Measurements from ENCODE around the gene PHLDB2.

PHLDB2 gene

GRCh38 chr3:111954228-111954990, 95.3 kb downstream of the PHLDB2 start:
- no peak overlapping the region for H3K4me3 ChIP-seq (ENCODE audit: low read depth, low read length)
- POLR2A ChIA-PET: interaction anchor here (0.7 kb wide), 2 partner anchors 24 to 88 kb away, joined by 3 read pairs; partner anchors contain the start of gene ABHD10
- CTCF ChIA-PET: interaction anchor here (0.9 to 11.9 kb wide), 8 partner anchors 13 to 262 kb away, joined by 3 to 133 read pairs (median 4); no protein-coding TSS in a partner anchor
- DNase-seq (ENCODE audit: low read depth, low spot score): no peak
- TF ChIP-seq CTCF (IDR thresholded peaks at IDR 0.05; ENCODE audit: insufficient read depth, low read length, missing control alignments): no peak

- no peak overlapping the region for H3K4me3 ChIP-seq (ENCODE audit: low read depth, low read length)
- CTCF ChIA-PET: interaction anchor here (1.5 to 11.9 kb wide), 4 partner anchors 11 to 96 kb away, joined by 3 to 133 read pairs (median 5); no protein-coding TSS in a partner anchor
- POLR2A ChIA-PET: no interaction called here
- DNase-seq (ENCODE audit: low read depth, low spot score): no peak
- no peak for TF ChIP-seq CTCF (IDR thresholded peaks at IDR 0.05; ENCODE audit: insufficient read depth, low read length, missing control alignments)
Measured at GRCh38 chr3:111955876-111956275, 96.8 kb downstream of the PHLDB2 start.

GRCh38 chr3:111956449-111956848, 97.4 kb downstream of the PHLDB2 start:
- DNase-seq (ENCODE audit: low read depth, low spot score): no peak
- ChIA-PET CTCF (interaction anchor here (1.3 to 11.9 kb wide), 4 partner anchors 11 to 239 kb away, joined by 3 to 133 read pairs (median 16); no protein-coding TSS in a partner anchor), POLR2A (no interaction called here)
- H3K4me3 ChIP-seq (ENCODE audit: low read depth, low read length): no peak overlapping the region
- TF ChIP-seq CTCF (IDR thresholded peaks at IDR 0.05; ENCODE audit: insufficient read depth, low read length, missing control alignments): no peak

GRCh38 chr3:111956995-111957734, 98.1 kb downstream of the PHLDB2 start:
- H3K4me3 ChIP-seq (ENCODE audit: low read depth, low read length): no peak overlapping the region
- CTCF ChIA-PET: interaction anchor here (0.8 to 11.9 kb wide), 8 partner anchors 10 to 266 kb away, joined by 3 to 133 read pairs (median 4); partner anchors contain the start of gene ABHD10
- POLR2A ChIA-PET: no interaction called here
- no peak for TF ChIP-seq CTCF (IDR thresholded peaks at IDR 0.05; ENCODE audit: insufficient read depth, low read length, missing control alignments)
- no peak for DNase-seq (ENCODE audit: low read depth, low spot score)

GRCh38 chr3:111961461-111962164, 102.5 kb downstream of the PHLDB2 start:
- CTCF ChIA-PET: interaction anchor here (0.9 to 4.3 kb wide), 6 partner anchors 10 to 384 kb away, joined by 3 to 39 read pairs (median 4); no protein-coding TSS in a partner anchor
- no peak overlapping the region for H3K4me3 ChIP-seq (ENCODE audit: low read depth, low read length)
- DNase-seq (ENCODE audit: low read depth, low spot score): no peak
- POLR2A ChIA-PET: no interaction called here
- TF ChIP-seq CTCF (IDR thresholded peaks at IDR 0.05; ENCODE audit: insufficient read depth, low read length, missing control alignments): no peak

Measured in AG04449 (cell line).